CD4-positive, alpha-beta T cell treated with Interleukin-17A for 1 hour (primary cell): ENCODE measurements around the gene BCL11A.

ENCODE experiments used
- DNase-seq: peaks from one replicate; pipeline ENCODE4 v3.0.0-alpha.2; 2020

Gene BCL11A

GRCh38 chr2:60553495-60554073, at the start of gene BCL11A:
BCL11A (minus strand) TSS chr2:60553654; CDS start chr2:60553270, 384 bp downstream.
- DNase-seq = no peak

- DNase-seq = no peak
Observed at GRCh38 chr2:60602828-60603532, 49.5 kb upstream of the BCL11A start.

- DNase-seq = no peak
Observed at GRCh38 chr2:60602388-60602787, 48.9 kb upstream of the BCL11A start.

- no peak for DNase-seq
Observed at GRCh38 chr2:60598271-60598670, 44.8 kb upstream of the BCL11A start.

GRCh38 chr2:60597346-60597745, 43.9 kb upstream of the BCL11A start:
- no peak for DNase-seq

- no peak for DNase-seq
Observed at GRCh38 chr2:60596411-60596810, 43.0 kb upstream of the BCL11A start.

- no peak for DNase-seq
Observed at GRCh38 chr2:60595953-60596352, 42.5 kb upstream of the BCL11A start.

GRCh38 chr2:60589104-60589503, 35.6 kb upstream of the BCL11A start:
- no peak for DNase-seq

GRCh38 chr2:60586081-60586480, 32.6 kb upstream of the BCL11A start:
- DNase-seq = no peak

- no peak for DNase-seq
Observed at GRCh38 chr2:60585276-60585675, 31.8 kb upstream of the BCL11A start.

- DNase-seq = no peak
Observed at GRCh38 chr2:60583604-60584003, 30.1 kb upstream of the BCL11A start.

GRCh38 chr2:60581433-60582282, 28.2 kb upstream of the BCL11A start:
- DNase-seq = peak; percentile 47

- DNase-seq = no peak
Observed at GRCh38 chr2:60577682-60578283, 24.3 kb upstream of the BCL11A start.

- no peak for DNase-seq
Observed at GRCh38 chr2:60573251-60573650, 19.8 kb upstream of the BCL11A start.

GRCh38 chr2:60570251-60570650, 16.8 kb upstream of the BCL11A start:
- DNase-seq = no peak

- DNase-seq = no peak
Observed at GRCh38 chr2:60569680-60570111, 16.2 kb upstream of the BCL11A start.

- DNase-seq = no peak
Observed at GRCh38 chr2:60567919-60568768, 14.7 kb upstream of the BCL11A start.

GRCh38 chr2:60567096-60567495, 13.6 kb upstream of the BCL11A start:
- no peak for DNase-seq

GRCh38 chr2:60565472-60565871, 12.0 kb upstream of the BCL11A start:
- no peak for DNase-seq

GRCh38 chr2:60560734-60561644, 7.5 kb upstream of the BCL11A start:
- DNase-seq = peak; percentile 40

GRCh38 chr2:60559880-60560279, 6.4 kb upstream of the BCL11A start:
- DNase-seq = no peak
